HG03039 (cell line): ENCODE measurements around the gene CDH15.

Experiments used
- ATAC-seq: cut with Tn5 transposase; IDR thresholded peaks from one replicate; pipeline ENCODE4 v1.9.1; 2021; ENCODE audit warnings: mild to moderate bottlenecking, moderate library complexity; ENCODE audit not compliant: unreplicated experiment

Gene CDH15

GRCh38 chr16:89140981-89141883 is 30.3 kb upstream of the CDH15 start:
- ATAC-seq, result no peak

GRCh38 chr16:89141884-89142267 is 29.7 kb upstream of the CDH15 start:
- no peak for ATAC-seq

DNA sequence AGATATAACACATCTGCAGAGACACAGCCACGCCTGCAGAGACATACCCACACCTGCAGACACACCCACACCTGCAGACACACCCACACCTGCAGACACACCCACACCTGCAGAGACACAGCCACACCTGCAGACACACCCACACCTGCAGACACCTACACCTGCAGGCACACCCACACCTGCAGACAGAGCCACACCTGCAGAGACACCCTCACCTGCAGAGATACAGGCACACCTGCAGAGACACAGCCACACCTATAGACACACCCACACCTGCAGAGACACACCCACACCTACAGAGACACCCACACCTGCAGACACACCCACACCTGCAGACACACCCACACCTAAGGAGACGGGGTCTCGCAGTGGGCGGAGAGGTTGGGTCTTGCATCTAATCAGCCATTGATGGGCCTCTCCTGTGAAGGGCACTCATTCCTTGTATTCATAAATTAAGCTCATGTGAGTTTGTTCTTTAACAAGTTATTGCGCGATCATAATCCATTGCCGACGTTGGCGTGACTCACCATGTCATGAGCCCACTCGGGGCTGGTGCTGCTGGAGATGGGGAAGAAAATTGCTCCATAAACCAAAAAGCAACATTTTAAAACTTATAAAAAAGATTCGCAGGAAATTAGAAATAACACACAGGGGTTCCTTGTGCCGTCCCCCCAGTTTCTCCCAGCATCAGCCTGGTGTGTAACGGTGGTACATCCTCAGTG is 28.9 kb upstream of the CDH15 start:
- no peak for ATAC-seq

- no peak for ATAC-seq
Measured at GRCh38 chr16:89143201-89143741, 28.3 kb upstream of the CDH15 start.

- ATAC-seq, result no peak
Measured at GRCh38 chr16:89143911-89144675, 27.5 kb upstream of the CDH15 start.

- ATAC-seq, result no peak
Measured at GRCh38 chr16:89144681-89145080, 26.9 kb upstream of the CDH15 start.

GRCh38 chr16:89145406-89146161 is 26.0 kb upstream of the CDH15 start:
- no peak for ATAC-seq

- ATAC-seq, result no peak
Measured at GRCh38 chr16:89146211-89147005, 25.1 kb upstream of the CDH15 start.

GRCh38 chr16:89147085-89147817 is 24.3 kb upstream of the CDH15 start:
- no peak for ATAC-seq

- no peak for ATAC-seq
Measured at GRCh38 chr16:89149386-89149785, 22.2 kb upstream of the CDH15 start.

- ATAC-seq, result no peak
Measured at GRCh38 chr16:89150090-89150835, 21.3 kb upstream of the CDH15 start.

- no peak for ATAC-seq
Measured at GRCh38 chr16:89150981-89151380, 20.6 kb upstream of the CDH15 start.

DNA sequence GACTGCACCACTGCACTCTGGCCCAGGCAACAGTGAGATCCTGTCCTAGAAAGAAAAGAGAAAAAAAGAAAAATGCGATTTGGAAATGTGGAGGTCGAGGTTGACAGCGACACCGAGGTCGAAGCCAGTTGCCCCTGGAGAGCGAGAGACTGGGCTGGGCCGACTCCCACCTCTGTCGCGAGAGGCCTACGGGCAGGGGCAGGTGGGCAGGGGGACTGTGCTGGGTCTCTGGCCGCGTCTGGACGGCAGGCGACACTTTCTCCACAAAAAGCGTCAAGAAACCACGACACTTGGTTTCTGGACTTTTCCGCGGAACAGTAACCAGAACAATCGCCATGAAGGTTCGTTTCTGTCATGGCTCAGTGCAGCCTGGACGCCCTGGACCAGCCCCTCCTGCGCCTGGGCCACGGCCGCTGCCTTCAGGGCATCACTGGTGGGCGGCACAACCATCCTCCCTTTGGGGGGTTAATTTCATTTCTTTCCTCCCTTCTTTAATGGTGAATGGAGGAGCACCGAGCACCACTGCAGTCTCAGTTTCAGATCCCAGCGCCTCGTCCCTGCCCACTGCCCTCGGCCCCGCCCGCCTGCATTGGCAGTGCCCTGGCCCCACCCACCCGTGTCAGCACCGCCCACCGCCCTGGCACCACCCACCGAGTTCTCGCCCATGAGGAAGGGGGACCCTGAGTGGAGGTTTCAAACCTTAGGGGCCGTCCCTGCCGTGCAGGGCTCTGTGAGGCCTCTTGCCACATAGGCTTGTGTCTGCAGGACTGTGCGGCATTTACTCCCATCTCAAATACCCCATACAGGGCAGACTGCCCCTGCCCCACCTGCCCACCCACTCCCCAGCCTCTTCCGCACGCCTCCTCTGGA is 18.5 kb upstream of the CDH15 start:
- ATAC-seq, result no peak

DNA sequence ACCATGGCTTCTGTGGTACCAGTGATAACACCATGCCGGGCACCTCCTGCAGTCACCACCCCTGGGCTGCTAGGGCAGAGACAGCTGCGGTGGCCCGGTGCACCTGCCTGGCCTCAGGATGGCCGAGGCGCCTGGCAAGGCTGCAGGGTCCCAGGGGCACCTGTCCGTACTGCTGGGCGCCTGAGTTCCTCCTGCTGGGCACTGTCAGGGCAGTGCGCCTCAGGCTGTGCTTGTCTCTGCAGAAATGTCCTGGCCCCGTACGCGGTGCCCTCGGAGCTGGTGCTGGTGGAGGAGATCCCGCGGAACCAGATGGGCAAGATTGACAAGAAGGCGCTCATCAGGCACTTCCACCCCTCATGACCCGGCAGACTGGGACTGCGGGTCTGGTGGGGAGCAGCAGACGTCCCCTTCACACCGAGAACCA is 17.7 kb upstream of the CDH15 start:
- no peak for ATAC-seq

DNA sequence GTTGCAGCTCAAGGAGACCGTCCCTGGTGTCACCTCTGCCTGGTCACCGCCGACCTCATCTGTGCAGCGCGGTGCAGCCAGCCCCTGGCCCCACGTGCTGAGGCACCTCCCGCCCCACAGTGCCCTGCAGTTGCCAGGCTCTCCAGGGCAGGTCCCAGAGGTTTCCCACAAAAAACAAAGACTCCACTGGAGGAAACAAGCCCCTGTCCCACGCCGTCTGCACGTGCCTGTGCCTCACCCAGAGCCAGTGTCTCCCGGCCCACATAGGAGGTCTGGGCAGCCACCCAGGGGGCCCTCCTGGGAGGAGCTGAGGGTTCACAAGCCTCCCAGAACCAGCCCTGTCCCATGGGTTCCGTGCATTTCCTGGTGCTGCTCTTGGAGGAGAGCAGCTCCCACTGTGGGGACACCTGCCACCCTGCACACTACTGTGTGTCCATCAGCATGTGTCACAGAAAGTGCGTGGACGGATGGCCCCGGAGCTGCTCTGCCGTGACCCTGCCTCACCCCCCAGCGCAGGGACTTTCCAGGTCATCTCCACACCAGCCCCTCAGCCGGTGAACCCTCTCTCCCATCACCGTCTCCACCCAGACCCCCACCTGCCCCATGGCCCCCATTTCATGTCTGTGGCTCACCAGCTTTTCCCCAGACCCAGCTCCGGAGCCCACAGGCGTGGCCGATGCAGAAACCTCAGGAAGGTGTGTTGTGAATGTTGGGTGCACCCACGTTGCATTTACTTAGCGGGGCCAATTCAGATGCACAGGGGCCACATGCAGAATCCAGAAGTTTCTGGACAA is 17.0 kb upstream of the CDH15 start:
- no peak for ATAC-seq

DNA sequence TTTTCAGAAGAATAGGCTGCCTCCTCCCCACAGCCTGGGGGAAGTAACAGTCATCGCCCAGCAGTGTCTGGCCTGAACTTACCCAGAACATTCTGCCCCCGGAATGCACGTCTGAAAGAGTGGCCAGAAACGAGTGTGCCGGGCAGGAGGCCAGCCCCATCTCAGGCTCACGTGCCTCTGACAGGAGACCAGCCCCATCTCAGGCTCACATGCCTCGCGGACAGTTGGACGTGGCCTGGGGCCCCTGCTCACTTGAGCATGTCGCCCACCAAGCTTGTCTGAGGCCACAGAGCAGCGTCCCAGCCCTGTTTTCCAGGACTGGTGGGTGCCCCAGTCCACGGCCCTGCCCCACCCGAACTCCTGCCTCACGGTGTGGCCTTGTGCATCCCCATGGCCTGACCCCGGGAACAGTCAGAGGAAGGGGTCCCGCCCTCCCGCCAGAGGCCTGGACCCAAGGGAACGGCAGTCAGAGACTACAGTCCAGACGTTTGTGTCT is 16.3 kb upstream of the CDH15 start:
- no peak for ATAC-seq
